ENCODE results near the gene MCEMP1.

- no peak for TF ChIP-seq CTCF (IDR thresholded peaks at IDR 0.05)
- no peak for TF ChIP-seq EP300 (IDR thresholded peaks at IDR 0.05)
These were observed 22.1 kb downstream of the MCEMP1 start for GRCh38 chr19:7699003-7699402.
